IMR-90 (cell line): ENCODE results near the gene KLHL42. TPM values are rescaled to one million over a fixed set of nuclear protein-coding genes. Genes with fewer than 3 reads are reported as not detected.

ENCODE experiments used
- ATAC-seq: fragments of 200-7000 bp; cut with Tn5 transposase; 2 replicates; pipeline ENCODE4 v1.9.1; 2020; ENCODE audit warnings: low read depth, mild to moderate bottlenecking, moderate library complexity
- BruUV-seq: library from RNA; stranded (reverse); fragments of 400-500 nt; replicated peaks from 2 replicates; lab custom pipeline; 2021; lab: Mats Ljungman, UMichigan
- CTCF ChIA-PET: fragments of 300-600 bp; formaldehyde crosslinking; extraction: SDS; loops from one replicate; lab custom pipeline; 2021; ENCODE audit warnings: antibody characterized with exemption; lab: Yijun Ruan, JAX
- POLR2A ChIA-PET: fragments of 300-600 bp; sonication (Branson Sonifier 250); formaldehyde crosslinking; loops from one replicate; lab custom pipeline; 2022; ENCODE audit warnings: antibody characterized with exemption; ENCODE audit not compliant: unreplicated experiment; lab: Charles Lee
- DNase-seq: peaks from one replicate; pipeline ENCODE4 v3.0.0; 2013
- H2AFZ ChIP-seq: replicated peaks from 2 replicates; pipeline ENCODE3; 2013; ENCODE audit warnings: low read length, mild to moderate bottlenecking; ENCODE audit not compliant: poor library complexity
- H2AK5ac ChIP-seq: 2 replicates; pipeline ENCODE4 v1.6.1; 2013; ENCODE audit warnings: low read depth, low read length, inconsistent platforms
- H2AK9ac ChIP-seq: replicated peaks from 2 replicates; pipeline ENCODE3; 2013; ENCODE audit warnings: mild to moderate bottlenecking, low read depth, low read length, moderate library complexity; ENCODE audit not compliant: poor library complexity
- H2BK120ac ChIP-seq: 2 replicates; pipeline ENCODE4 v1.6.1; 2013; ENCODE audit warnings: low read depth, low read length, inconsistent platforms
- H2BK15ac ChIP-seq: 3 replicates; pipeline ENCODE4 v1.6.1; 2013; ENCODE audit warnings: low read depth, low read length, inconsistent platforms
- H2BK20ac ChIP-seq: 2 replicates; pipeline ENCODE4 v1.6.1; 2013; ENCODE audit warnings: low read depth, mild to moderate bottlenecking, inconsistent platforms, low read length, moderate library complexity
- H2BK5ac ChIP-seq: 2 replicates; pipeline ENCODE4 v1.6.1; 2013; ENCODE audit warnings: mild to moderate bottlenecking, low read depth, low read length, inconsistent platforms; ENCODE audit not compliant: poor library complexity, severe bottlenecking
- H3K14ac ChIP-seq: replicated peaks from 2 replicates; pipeline ENCODE4 v1.6.1; 2013; ENCODE audit warnings: low read depth, low read length, inconsistent platforms
- H3K18ac ChIP-seq: 2 replicates; pipeline ENCODE4 v1.6.1; 2013; ENCODE audit warnings: low read depth, low read length, control low read depth
- H3K23ac ChIP-seq: 2 replicates; pipeline ENCODE4 v1.6.1; 2013; ENCODE audit warnings: low read depth, low read length, inconsistent platforms
- H3K27ac ChIP-seq: 2 replicates; pipeline ENCODE4 v1.5.1; 2013; ENCODE audit warnings: mild to moderate bottlenecking, control low read depth, low read length; ENCODE audit not compliant: insufficient read depth
- H3K27me3 ChIP-seq: 2 replicates; pipeline ENCODE4 v1.6.1; 2013; ENCODE audit warnings: low read length; ENCODE audit not compliant: control insufficient read depth, insufficient read depth
- H3K36me3 ChIP-seq: 2 replicates; pipeline ENCODE4 v1.6.1; 2013; ENCODE audit warnings: low read length, mixed read lengths; ENCODE audit not compliant: control insufficient read depth, insufficient read depth
- H3K4ac ChIP-seq: 2 replicates; pipeline ENCODE4 v1.6.1; 2013; ENCODE audit warnings: low read depth, low read length, inconsistent platforms
- H3K4me1 ChIP-seq: 2 replicates; pipeline ENCODE4 v1.6.1; 2013; ENCODE audit warnings: low read length, mixed read lengths; ENCODE audit not compliant: control insufficient read depth, insufficient read depth
- H3K4me2 ChIP-seq: 2 replicates; pipeline ENCODE4 v1.6.1; 2013; ENCODE audit warnings: low read depth, mild to moderate bottlenecking, control low read depth, low read length, moderate library complexity
- H3K4me3 ChIP-seq: 2 replicates; pipeline ENCODE4 v1.5.1; 2013; ENCODE audit warnings: low read depth, mild to moderate bottlenecking, control low read depth, low read length, moderate library complexity; ENCODE audit not compliant: insufficient read depth
- H3K56ac ChIP-seq: 2 replicates; pipeline ENCODE4 v1.6.1; 2013; ENCODE audit warnings: low read length, inconsistent platforms; ENCODE audit not compliant: insufficient read depth; ENCODE audit errors: extremely low read depth
- H3K79me1 ChIP-seq, 2 experiments: 2 replicates each; pipeline ENCODE4 v1.6.1; 2013; ENCODE audit warnings: low read length in 2 of 2, inconsistent platforms in 1 of 2, low read depth in 1 of 2
- H3K9ac ChIP-seq: 2 replicates; pipeline ENCODE4 v1.6.1; 2013; ENCODE audit warnings: low read depth, low read length, control low read depth
- H3K9me1 ChIP-seq: 2 replicates; pipeline ENCODE4 v1.6.1; 2013; ENCODE audit warnings: low read length, inconsistent platforms; ENCODE audit not compliant: insufficient read depth
- H3K9me3 ChIP-seq: 2 replicates; pipeline ENCODE4 v1.6.1; 2013; ENCODE audit warnings: low read length; ENCODE audit not compliant: control insufficient read depth, insufficient read depth
- H4K20me1 ChIP-seq: 2 replicates; pipeline ENCODE4 v1.6.1; 2013; ENCODE audit warnings: low read length, inconsistent platforms; ENCODE audit not compliant: insufficient read depth
- H4K5ac ChIP-seq: 2 replicates; pipeline ENCODE4 v1.6.1; 2013; ENCODE audit warnings: mild to moderate bottlenecking, low read depth, low read length, control low read depth
- H4K8ac ChIP-seq, 2 experiments: 2 replicates each; pipeline ENCODE4 v1.6.1; 2013; ENCODE audit warnings: low read depth in 2 of 2, low read length in 2 of 2, control low read depth in 1 of 2, inconsistent platforms in 1 of 2
- H4K91ac ChIP-seq: 2 replicates; pipeline ENCODE4 v1.6.1; 2013; ENCODE audit warnings: low read depth, low read length, inconsistent platforms; ENCODE audit not compliant: insufficient read depth
- BHLHE40 ChIP-seq: fragments of 150-350 bp; IDR thresholded peaks from 2 replicates; pipeline ENCODE4 v1.6.1; 2016; ENCODE audit warnings: mild to moderate bottlenecking, low read depth, low read length
- CHD1 ChIP-seq: IDR thresholded peaks from 2 replicates; pipeline ENCODE4 v1.6.1; 2012; ENCODE audit warnings: low read depth, low read length, improper control_type of control experiment
- RCOR1 ChIP-seq: IDR thresholded peaks from 2 replicates; pipeline ENCODE4 v1.6.1; 2012; ENCODE audit warnings: mild to moderate bottlenecking, low read length, improper control_type of control experiment; ENCODE audit not compliant: insufficient replicate concordance
- WGBS, 2 experiments: methylation state at CpG; one replicate each; pipeline versions ENCODE4 v1.1.5 to v1.1.7; 2013; ENCODE audit warnings: missing lambda C conversion rate in 2 of 2; ENCODE audit not compliant: insufficient read length in 1 of 2; ENCODE audit errors: extremely low coverage in 2 of 2; 5-methylcytosine and 5-hydroxymethylcytosine counted together
- dilution Hi-C: fragments of 300-500 bp; cut with HindIII; formaldehyde crosslinking; loops from one replicate; pipeline ENCODE4 v1.14.3; 2018; ENCODE audit warnings: low sequenced_read_pairs; ENCODE audit not compliant: unreplicated experiment
- in situ Hi-C: fragments of 300-500 bp; cut with MboI; formaldehyde crosslinking; loops from 3 replicates; pipeline ENCODE4 v1.14.3; 2019; ENCODE audit warnings: low sequenced_read_pairs, inconsistent platforms, mixed read lengths
- intact Hi-C: fragments of 100-400 bp; cut with micrococcal nuclease; formaldehyde crosslinking; loops from 2 replicates; pipeline ENCODE4 v1.10.0; 2022
- polyA plus RNA-seq, 3 experiments: library from polyadenylated mRNA; depleted of rRNA; stranded (reverse); fragments of >200 nt; gene quantifications; 2 replicates each; pipeline ENCODE4 v1.2.3, GENCODE V29; 2012; ENCODE audit warnings: low replicate concordance in 1 of 3
- total RNA-seq: library from RNA; depleted of rRNA; stranded (reverse); fragments of >200 nt; gene quantifications from 2 replicates; pipeline ENCODE4 v1.2.3, GENCODE V29; 2012

The KLHL42 gene
- total and polyA plus RNA-seq, 2 of the 4 experiments (the other 2 are of a cell fraction), result 16.7 to 28.3 TPM

DNA sequence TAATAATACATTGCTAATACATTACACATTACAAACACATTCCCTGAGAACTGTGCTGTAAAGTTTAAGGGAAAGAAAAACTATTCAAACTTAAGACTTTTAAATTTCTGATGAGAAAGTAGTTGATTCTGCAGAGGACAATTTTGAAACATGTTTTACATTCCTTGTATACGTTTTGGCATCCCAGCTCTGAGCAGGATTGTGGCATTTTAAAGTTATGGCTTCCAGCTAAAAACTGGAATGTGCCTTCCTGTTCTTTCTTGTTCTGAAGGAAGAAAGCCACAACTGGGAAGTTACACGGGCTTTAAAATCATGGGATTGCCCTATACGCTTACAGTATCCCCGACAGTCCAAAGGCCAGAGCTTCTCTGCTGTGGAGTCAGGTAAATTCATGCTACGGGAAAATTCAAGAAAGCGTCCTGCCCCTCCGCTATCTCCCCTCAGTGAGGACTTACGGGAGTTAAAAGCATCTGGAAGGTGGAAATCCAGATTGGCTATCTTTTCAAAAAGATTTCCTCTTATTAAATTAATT lies 10.8 kb upstream of the KLHL42 start:
- H3K4ac ChIP-seq, result no peak overlapping the region
- ChIA-PET POLR2A (no interaction called here), CTCF (interaction anchor here (1.6 kb wide), 1 partner anchor 15 kb away, joined by 3 read pairs; no protein-coding TSS in a partner anchor)
- no peak overlapping the region for H4K91ac ChIP-seq
- H4K8ac ChIP-seq, result no peak overlapping the region
- ATAC-seq, result peak; percentile 51
- no peaks in the 10 kb centered on the region for H3K27me3 ChIP-seq
- no peak overlapping the region for H4K5ac ChIP-seq
- no peak overlapping the region for H2BK5ac ChIP-seq
- no peak overlapping the region for H2BK20ac ChIP-seq
- no peaks in the 10 kb centered on the region for H3K36me3 ChIP-seq
- dilution Hi-C loops, result no loop called here
- in situ Hi-C loops, result no loop called here
- H3K4me3 ChIP-seq, result no peak overlapping the region
- no peaks in the 10 kb centered on the region for H3K79me1 ChIP-seq
- intact Hi-C loops, result no loop called here
- no peak overlapping the region for H3K14ac ChIP-seq
- no peak overlapping the region for H3K18ac ChIP-seq
- no peak overlapping the region for H3K23ac ChIP-seq
- no peak overlapping the region for H2BK120ac ChIP-seq
- no peak for DNase-seq
- no peak for TF ChIP-seq CHD1
- no peak for TF ChIP-seq BHLHE40
- TF ChIP-seq RCOR1, result no peak
- H3K9me3 ChIP-seq, result no peaks in the 10 kb centered on the region
- no peak overlapping the region for H3K56ac ChIP-seq
- no peak overlapping the region for H3K27ac ChIP-seq
- H3K9ac ChIP-seq, result no peak overlapping the region
- no peak overlapping the region for H2BK15ac ChIP-seq
- peaks cover 7% of the 10 kb centered on the region for H3K4me1 ChIP-seq
- 52% methylated on average over 3 of the region's 8 CpGs; no CpG with 5 or more reads in 1 of the 2 experiments for WGBS, 2 experiments
- H2AFZ ChIP-seq, result no peak overlapping the region
- H2AK9ac ChIP-seq, result no peak overlapping the region
- no peaks in the 10 kb centered on the region for H3K9me1 ChIP-seq
- H4K20me1 ChIP-seq, result no peaks in the 10 kb centered on the region
- H3K4me2 ChIP-seq, result no peak overlapping the region
- BruUV-seq, result no TSS peak
- no peak overlapping the region for H2AK5ac ChIP-seq
